Measurements from ENCODE around the gene MFAP4.

MFAP4 gene

GRCh38 chr17:19384723-19385391, 2.1 kb downstream of the MFAP4 start:
- DNase-seq, result no peak

- no peak for DNase-seq
Measured at GRCh38 chr17:19383681-19384470, 3.1 kb downstream of the MFAP4 start.

GRCh38 chr17:19382531-19383444, 4.2 kb downstream of the MFAP4 start:
- no peak for DNase-seq

- no peak for DNase-seq
Measured at GRCh38 chr17:19381741-19382444, 5.1 kb downstream of the MFAP4 start.

GRCh38 chr17:19381361-19381740, 5.6 kb downstream of the MFAP4 start:
- DNase-seq, result no peak

- no peak for DNase-seq
Measured at GRCh38 chr17:19380481-19381301, 6.3 kb downstream of the MFAP4 start.

- no peak for DNase-seq
Measured at GRCh38 chr17:19379361-19380065, 7.5 kb downstream of the MFAP4 start.

- no peak for DNase-seq
Measured at GRCh38 chr17:19378416-19379360, 8.3 kb downstream of the MFAP4 start, which contains the start of gene MAPK7. TSS of gene MAPK7 (plus strand) at chr17:19378498. CDS start at chr17:19378901, 403 bp downstream.

- DNase-seq, result peak; percentile 100
Measured at GRCh38 chr17:19377602-19378415, 9.2 kb downstream of the MFAP4 start.

- peak; percentile 30 for DNase-seq
Measured at GRCh38 chr17:19376811-19377210, 10.2 kb downstream of the MFAP4 start.

- no peak for DNase-seq
Measured at GRCh38 chr17:19375732-19376131, 11.3 kb downstream of the MFAP4 start.

GRCh38 chr17:19374136-19374535, 12.9 kb downstream of the MFAP4 start:
- no peak for DNase-seq

- DNase-seq, result no peak
Measured at GRCh38 chr17:19372866-19373504, 14.0 kb downstream of the MFAP4 start.

GRCh38 chr17:19372439-19372838, 14.6 kb downstream of the MFAP4 start:
- no peak for DNase-seq

GRCh38 chr17:19372011-19372370, 15.0 kb downstream of the MFAP4 start:
- DNase-seq, result no peak

GRCh38 chr17:19371259-19372010, 15.6 kb downstream of the MFAP4 start:
- no peak for DNase-seq

- no peak for DNase-seq
Measured at GRCh38 chr17:19370493-19370960, 16.5 kb downstream of the MFAP4 start.
